Measurements from ENCODE around the gene STK11.

The STK11 gene

GRCh38 chr19:1224047-1224825 is 18.7 kb downstream of the STK11 start:
- no peak for DNase-seq

GRCh38 chr19:1224847-1225246 is 19.3 kb downstream of the STK11 start:
- no peak for DNase-seq

GRCh38 chr19:1225440-1226226 is 20.1 kb downstream of the STK11 start:
- no peak for DNase-seq

- no peak for DNase-seq
Observed at GRCh38 chr19:1226227-1226518, 20.6 kb downstream of the STK11 start.

- DNase-seq: no peak
Observed at GRCh38 chr19:1226522-1227303, 21.1 kb downstream of the STK11 start.

- no peak for DNase-seq
Observed at GRCh38 chr19:1227304-1228054, 21.9 kb downstream of the STK11 start.

- no peak for DNase-seq
Observed at GRCh38 chr19:1228161-1228957, 22.8 kb downstream of the STK11 start.

- DNase-seq: no peak
Observed at GRCh38 chr19:1229056-1229923, 23.7 kb downstream of the STK11 start.

GRCh38 chr19:1229924-1230782 is 24.6 kb downstream of the STK11 start:
- no peak for DNase-seq

GRCh38 chr19:1230783-1231489 is 25.4 kb downstream of the STK11 start:
- no peak for DNase-seq

GRCh38 chr19:1231729-1232637 is 26.4 kb downstream of the STK11 start:
- DNase-seq: no peak

GRCh38 chr19:1232652-1233072 is 27.1 kb downstream of the STK11 start:
- DNase-seq: no peak

GRCh38 chr19:1233115-1233667 is 27.6 kb downstream of the STK11 start:
- DNase-seq: no peak

GRCh38 chr19:1234051-1234954 is 28.7 kb downstream of the STK11 start:
- DNase-seq: no peak

GRCh38 chr19:1234955-1235380 is 29.4 kb downstream of the STK11 start:
- DNase-seq: no peak

Data from hypothalamus (tissue), 51 donors.